HepG2 (cell line): Measurements from ENCODE around the gene ARMC5. TPM values are rescaled to one million over a fixed set of nuclear protein-coding genes. Genes with fewer than 3 reads are reported as not detected.

ENCODE experiments used
- MAFK ChIP-seq, 2 experiments: IDR thresholded peaks in 1 of 2; conservative IDR thresholded peaks in 1 of 2; 2 replicates each; pipeline ENCODE4 v1.6.1; 2011; ENCODE audit warnings: improper control_type of control experiment in 2 of 2, low read length in 2 of 2
- PCBP2 ChIP-seq: fragments of 200-400 bp; formaldehyde crosslinking; optimal IDR thresholded peaks from 2 replicates; pipeline ENCODE3; 2018; ENCODE audit warnings: low read length, low read depth; ENCODE audit not compliant: poor library complexity, severe bottlenecking
- SOX5 ChIP-seq: IDR thresholded peaks from 2 replicates; pipeline ENCODE4 v1.6.1; 2016; ENCODE audit warnings: borderline replicate concordance
- SP1 ChIP-seq, 2 experiments: fragments of 450-650 bp in 1 of 2; sonication (generic) in 1 of 2; formaldehyde crosslinking in 1 of 2; IDR thresholded peaks; 2 replicates each; pipeline versions ENCODE4 v1.4.0 to v1.6.1; 2016 to 2020; ENCODE audit warnings: missing genetic modification reagents in 1 of 2
- ZBTB7A ChIP-seq: sonication (generic); formaldehyde crosslinking; IDR thresholded peaks from 2 replicates; pipeline ENCODE4 v1.8.0; 2022; ENCODE audit warnings: mild to moderate bottlenecking, missing genetic modification reagents
- ZNF354B ChIP-seq: sonication (generic); formaldehyde crosslinking; IDR thresholded peaks from 2 replicates; pipeline ENCODE4 v1.8.0; 2022; ENCODE audit warnings: mild to moderate bottlenecking, missing genetic modification reagents
- ZNF407 ChIP-seq: sonication (generic); formaldehyde crosslinking; IDR thresholded peaks from one replicate; pipeline ENCODE4 v1.5.1; 2020; ENCODE audit warnings: mild to moderate bottlenecking, missing genetic modification reagents; ENCODE audit errors: not compliant biosample characterization
- polyA plus RNA-seq, 8 experiments: library from polyadenylated mRNA; depleted of rRNA in 3 of 8; stranded (reverse) in 7 of 8; unstranded in 1 of 8; fragments of >200 nt; fragmentation: Illumina TruSeq in 4 of 8; extraction: Trizol in 4 of 8; gene quantifications; 2 replicates each; pipeline versions ENCODE4 v1.2.1 to v1.2.3, GENCODE V29; 2011 to 2016; ENCODE audit warnings: low read depth in 4 of 8, missing spikeins in 1 of 8, mixed read lengths in 1 of 8; ENCODE audit not compliant: insufficient read depth in 1 of 8
- total RNA-seq, 5 experiments: library from RNA; depleted of rRNA; stranded (reverse); fragments of >200 nt; fragmentation: Illumina TruSeq; extraction: Trizol; gene quantifications; 2 replicates each; pipeline ENCODE4 v1.2.3, GENCODE V29; 2016; ENCODE audit warnings: low read depth in 1 of 5
- TF ChIP-seq, protein P1 (sequence below): IDR thresholded peaks from 2 replicates; pipeline ENCODE4 v1.6.1; 2012; ENCODE audit warnings: inconsistent platforms

The ARMC5 gene
- total and polyA plus RNA-seq, 2 of the 13 experiments (the other 11 are each of a cell fraction or from before 2014, with no cell fraction given): 10.8 to 22.3 TPM

DNA sequence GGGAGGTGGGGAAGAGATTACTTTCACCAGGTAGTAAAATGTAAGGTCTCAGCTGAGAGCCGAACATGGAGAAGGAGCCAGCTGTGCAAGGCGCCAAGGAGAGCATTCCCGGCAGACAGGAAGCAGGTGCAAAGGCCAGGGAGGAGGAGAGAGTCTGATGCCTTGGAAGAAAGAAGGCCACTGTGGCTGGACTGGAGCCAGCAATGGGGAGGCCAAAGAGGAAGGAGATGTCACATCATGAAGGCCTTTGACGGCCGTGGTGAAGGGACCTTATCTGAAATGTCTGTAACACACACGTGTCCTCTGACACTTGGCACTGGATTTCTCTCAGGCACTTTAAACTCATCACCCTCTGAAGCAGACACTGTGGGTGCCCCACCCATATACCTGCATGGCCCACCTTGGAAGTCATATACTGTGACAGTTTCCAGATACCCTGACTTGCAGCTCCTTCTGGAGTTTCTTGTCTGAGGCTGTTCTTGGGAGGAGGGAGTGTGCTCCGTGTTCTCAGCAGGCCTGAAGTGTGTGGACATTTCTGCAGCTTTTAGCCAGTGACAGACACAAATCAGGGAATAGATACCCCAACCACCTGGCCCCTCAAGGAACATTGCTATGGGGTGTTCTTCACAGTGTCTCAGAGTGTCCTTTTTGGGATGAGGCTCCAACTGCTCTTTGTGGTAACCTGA, 21.7 kb downstream of the ARMC5 start (continued):
- TF ChIP-seq ZNF407 (no peak), SP1 (IDR thresholded peaks at IDR 0.05) (no peak), SP1 (CRISPR knock-in tag; IDR thresholded peaks at IDR 0.05) (no peak), ZNF354B (CRISPR knock-in tag) (no peak), PCBP2 (no peak), MAFK (conservative IDR thresholded peaks at IDR 0.05 in 1 of 2, IDR thresholded peaks at IDR 0.05 in 1 of 2; ENCODE audit: low read length in 2 of 2) (no peak), ZBTB7A (CRISPR knock-in tag) (no peak), SOX5 (CRISPR knock-in tag) (no peak)
- TF ChIP-seq, protein P1, sequence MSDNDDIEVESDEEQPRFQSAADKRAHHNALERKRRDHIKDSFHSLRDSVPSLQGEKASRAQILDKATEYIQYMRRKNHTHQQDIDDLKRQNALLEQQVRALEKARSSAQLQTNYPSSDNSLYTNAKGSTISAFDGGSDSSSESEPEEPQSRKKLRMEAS: no peak
